SK-N-DZ (cell line): ENCODE data around the gene SLC29A3.
A peak's percentile ranks its signal among the peaks of the same experiment; 100 is the strongest.
"Not testable (repeated sequence)": the region's sequence is repeated elsewhere in the genome, so short reads cannot be mapped to it uniquely, and the experiment has no call there.

ENCODE experiments used
- DNase-seq: peaks from one replicate; pipeline ENCODE4 v3.0.0-alpha.2; 2015; ENCODE audit warnings: low spot score

Gene SLC29A3

GRCh38 chr10:71283876-71284275, 35.2 kb upstream of the SLC29A3 start:
- DNase-seq, result no peak

GRCh38 chr10:71284544-71285179, 34.4 kb upstream of the SLC29A3 start:
- no peak for DNase-seq

DNA sequence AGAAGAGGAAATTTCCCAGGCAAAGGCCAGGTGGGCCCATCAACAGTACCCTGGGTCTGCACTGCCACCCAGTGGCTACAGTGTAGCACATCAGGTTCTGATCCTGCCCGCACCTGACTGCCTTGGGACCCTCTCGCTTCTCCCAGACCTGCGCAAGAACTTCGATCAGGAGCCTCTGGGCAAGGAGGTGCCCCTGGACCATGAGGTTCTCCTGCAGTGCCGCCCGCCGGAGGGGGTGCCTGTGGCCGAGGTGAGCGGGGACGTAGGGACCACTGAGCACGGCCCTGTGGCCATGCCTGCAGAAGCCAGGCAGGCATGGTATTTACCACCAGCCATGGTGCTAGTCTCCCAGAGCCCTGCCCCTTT, 33.9 kb upstream of the SLC29A3 start:
- DNase-seq, result peak; percentile 50

DNA sequence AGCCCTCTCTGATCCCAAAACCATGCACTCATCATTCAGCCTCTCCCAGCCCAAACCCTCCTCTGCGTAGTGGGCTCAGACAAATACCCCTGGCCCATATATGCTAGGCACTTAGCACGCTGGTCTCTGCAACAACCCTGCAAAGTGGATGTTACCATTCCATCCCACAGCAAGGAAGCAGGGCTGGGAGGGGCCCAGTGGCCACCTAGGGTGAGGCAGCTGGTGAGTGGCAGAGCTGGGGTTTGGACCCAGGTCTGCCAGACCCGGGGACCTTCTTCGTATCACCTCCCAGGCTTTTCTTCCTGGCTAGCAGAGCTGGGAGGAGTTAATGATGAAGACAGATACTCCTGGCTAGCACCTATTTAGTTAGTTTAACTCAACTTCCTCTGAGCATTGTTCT, 33.1 kb upstream of the SLC29A3 start:
- DNase-seq, result no peak

- no peak for DNase-seq
Observed at GRCh38 chr10:71286521-71287294, 32.4 kb upstream of the SLC29A3 start.

DNA sequence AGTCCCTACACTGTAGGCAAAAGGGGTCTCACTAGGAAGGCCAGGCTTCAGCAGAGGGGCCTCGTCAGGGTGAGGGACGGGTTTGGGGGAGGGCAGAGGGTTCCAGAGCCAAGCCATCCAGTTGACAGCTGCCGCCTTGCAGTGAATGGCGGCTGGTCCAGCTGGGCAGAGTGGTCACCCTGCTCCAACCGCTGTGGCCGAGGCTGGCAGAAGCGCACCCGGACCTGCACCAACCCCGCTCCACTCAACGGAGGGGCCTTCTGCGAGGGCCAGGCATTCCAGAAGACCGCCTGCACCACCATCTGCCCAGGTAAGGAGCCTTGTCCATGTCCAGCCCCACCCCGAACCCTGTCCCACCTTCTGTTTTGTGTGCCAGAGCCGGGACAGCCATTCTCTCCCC, 31.6 kb upstream of the SLC29A3 start:
- no peak for DNase-seq

DNA sequence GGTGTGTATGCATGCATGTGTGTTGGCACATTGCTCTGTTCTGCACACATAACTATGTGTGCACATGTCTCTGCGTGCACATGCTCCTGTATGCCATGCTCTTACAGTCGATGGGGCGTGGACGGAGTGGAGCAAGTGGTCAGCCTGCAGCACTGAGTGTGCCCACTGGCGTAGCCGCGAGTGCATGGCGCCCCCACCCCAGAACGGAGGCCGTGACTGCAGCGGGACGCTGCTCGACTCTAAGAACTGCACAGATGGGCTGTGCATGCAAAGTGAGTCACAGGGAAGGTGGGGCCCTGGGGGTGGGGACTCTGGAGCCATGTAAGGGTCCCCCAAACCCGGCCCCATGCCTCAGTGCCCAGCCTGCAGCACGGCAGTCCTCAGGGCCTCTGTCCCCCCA, 30.6 kb upstream of the SLC29A3 start:
- DNase-seq, result no peak

DNA sequence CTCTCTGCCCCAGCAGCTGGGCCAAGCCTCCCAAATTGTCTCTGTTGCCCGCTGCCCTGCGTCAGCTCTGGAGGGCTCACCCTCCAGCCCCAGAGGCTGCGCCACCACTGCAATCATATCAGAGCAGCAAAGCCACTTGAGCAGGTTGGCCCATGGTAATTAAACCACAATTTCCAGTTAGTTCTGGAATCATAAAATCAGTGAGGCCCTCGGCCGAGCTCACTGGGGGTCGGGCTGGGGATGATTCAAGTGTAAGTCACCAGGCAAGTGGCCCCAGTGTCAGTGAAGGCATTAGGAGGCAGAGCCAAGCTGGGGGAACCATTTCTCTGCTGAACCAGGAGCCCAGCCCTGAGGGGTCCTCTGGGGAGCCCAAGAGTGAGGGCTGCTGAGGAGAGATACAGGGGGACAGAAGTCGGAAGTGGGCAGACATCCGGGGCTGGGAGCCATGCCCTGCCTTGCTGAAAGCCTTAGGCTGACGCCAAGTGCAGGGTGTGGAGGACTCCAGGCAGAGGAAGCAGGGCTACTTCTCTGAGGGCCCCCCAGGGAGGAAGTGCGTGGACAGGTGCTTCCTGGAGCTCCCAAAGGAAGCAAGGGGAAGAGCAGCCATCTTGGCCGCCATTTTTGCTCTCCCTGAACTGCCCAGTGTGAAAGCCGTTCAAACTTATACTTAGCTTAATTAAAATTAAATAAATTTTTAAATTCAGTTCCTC, 29.5 kb upstream of the SLC29A3 start:
- DNase-seq, result no peak

GRCh38 chr10:71290331-71290730, 28.7 kb upstream of the SLC29A3 start:
- no peak for DNase-seq

GRCh38 chr10:71290806-71291527, 28.1 kb upstream of the SLC29A3 start:
- DNase-seq, result no peak

- no peak for DNase-seq
Observed at GRCh38 chr10:71291528-71291900, 27.5 kb upstream of the SLC29A3 start.

DNA sequence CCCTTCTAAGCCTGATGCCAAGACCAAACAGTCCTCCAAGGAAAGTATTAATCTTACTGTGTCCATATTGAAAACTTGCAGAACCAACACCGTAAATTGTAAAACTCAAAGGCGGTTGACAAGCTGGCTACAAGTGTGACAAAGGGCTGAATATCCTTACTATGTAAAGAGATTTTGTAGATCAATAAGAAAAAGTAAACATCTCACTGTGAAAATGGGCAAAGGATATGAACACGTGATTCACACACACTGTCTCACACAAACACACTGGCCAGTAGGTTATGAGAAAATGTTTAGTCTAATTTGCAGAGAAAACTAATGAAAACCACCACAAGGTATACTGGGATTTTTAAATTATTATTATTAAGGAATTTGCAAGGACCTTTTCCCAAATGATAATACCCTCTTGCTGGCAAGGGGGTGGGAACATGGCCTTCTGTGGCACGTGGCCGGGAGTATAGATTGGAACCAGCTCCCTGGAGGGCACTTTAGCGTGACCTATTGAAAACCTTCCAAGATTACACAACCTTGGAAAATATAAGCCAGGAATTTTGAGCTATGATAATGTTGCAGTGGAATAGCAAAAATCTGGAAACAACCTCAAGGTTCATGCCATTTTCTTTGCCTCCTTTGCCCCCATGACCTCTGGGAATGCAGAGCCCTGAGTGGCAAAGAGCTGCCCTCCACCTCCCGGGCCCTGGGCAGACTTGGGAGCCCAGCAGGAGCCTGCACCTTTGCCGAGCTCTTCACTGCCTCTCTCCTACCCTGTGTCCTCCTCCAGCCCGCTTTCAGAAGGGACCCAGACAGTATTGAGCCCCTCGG, 26.2 kb upstream of the SLC29A3 start:
- no peak for DNase-seq

- no peak for DNase-seq
Observed at GRCh38 chr10:71293446-71294084, 25.5 kb upstream of the SLC29A3 start.

DNA sequence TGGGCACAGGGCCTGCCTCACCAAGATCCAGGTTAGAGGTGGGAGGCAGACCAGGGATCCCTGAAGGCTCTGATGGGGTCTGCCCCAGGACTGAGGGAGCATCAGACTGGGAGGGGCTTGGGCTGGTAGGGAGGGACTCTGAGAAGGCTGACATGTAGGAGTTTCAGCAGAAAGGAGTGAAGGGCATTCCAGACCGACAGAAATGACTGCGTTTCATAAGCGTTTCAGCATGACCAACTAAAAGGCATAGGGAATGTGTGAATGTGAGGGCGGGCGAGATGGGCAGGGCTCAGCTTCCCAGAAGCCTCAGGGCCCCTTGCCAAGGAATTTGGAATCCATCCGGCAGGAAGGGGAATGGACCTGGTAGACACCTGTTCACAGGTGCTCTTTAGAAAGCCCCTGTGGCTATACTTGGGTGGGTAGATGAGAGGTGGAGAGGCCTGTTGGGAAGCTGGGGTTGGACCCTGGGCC, 24.9 kb upstream of the SLC29A3 start:
- DNase-seq, result no peak

- DNase-seq, result no peak
Observed at GRCh38 chr10:71294856-71295255, 24.2 kb upstream of the SLC29A3 start.

GRCh38 chr10:71295641-71296040, 23.4 kb upstream of the SLC29A3 start:
- DNase-seq, result no peak

GRCh38 chr10:71296086-71296485, 23.0 kb upstream of the SLC29A3 start:
- DNase-seq, result no peak

- DNase-seq, result not testable (repeated sequence)
Observed at GRCh38 chr10:71296811-71297210, 22.2 kb upstream of the SLC29A3 start.

- no peak for DNase-seq
Observed at GRCh38 chr10:71297343-71297742, 21.7 kb upstream of the SLC29A3 start.

DNA sequence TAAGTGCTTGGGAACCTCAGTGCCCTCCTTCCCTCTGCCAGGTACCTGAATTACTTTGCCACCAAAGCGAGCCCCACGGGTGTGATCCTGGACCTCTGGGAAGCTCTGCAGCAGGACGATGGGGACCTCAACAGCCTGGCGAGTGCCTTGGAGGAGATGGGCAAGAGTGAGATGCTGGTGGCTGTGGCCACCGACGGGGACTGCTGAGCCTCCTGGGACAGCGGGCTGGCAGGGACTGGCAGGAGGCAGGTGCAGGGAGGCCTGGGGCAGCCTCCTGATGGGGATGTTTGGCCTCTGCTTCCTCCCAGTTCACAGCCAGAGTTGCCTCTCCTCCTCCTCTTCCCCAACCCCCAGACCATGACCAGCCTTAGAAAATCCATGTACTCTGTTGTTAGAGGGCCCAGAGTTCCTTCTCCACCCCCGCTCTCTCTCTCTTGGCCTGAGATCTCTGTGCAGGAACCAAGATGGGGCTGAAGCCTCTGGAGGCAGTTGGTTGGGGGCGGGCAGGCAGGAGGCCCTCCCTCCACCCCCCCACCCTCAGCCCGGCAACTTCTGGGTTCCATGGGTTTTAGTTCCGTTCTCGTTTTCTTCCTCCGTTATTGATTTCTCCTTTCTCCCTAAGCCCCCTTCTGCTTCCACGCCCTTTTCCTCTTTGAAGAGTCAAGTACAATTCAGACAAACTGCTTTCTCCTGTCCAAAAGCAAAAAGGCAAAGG, 19.8 kb upstream of the SLC29A3 start:
- no peak for DNase-seq
